ENCODE data around the gene SRGAP1.

Gene SRGAP1

GRCh38 chr12:63961543-63961942 is 117.0 kb downstream of the SRGAP1 start:
- no peak overlapping the region for H3K4me3 ChIP-seq (ENCODE audit: control insufficient read depth, low read depth, low read length)
- TF ChIP-seq, protein P1, sequence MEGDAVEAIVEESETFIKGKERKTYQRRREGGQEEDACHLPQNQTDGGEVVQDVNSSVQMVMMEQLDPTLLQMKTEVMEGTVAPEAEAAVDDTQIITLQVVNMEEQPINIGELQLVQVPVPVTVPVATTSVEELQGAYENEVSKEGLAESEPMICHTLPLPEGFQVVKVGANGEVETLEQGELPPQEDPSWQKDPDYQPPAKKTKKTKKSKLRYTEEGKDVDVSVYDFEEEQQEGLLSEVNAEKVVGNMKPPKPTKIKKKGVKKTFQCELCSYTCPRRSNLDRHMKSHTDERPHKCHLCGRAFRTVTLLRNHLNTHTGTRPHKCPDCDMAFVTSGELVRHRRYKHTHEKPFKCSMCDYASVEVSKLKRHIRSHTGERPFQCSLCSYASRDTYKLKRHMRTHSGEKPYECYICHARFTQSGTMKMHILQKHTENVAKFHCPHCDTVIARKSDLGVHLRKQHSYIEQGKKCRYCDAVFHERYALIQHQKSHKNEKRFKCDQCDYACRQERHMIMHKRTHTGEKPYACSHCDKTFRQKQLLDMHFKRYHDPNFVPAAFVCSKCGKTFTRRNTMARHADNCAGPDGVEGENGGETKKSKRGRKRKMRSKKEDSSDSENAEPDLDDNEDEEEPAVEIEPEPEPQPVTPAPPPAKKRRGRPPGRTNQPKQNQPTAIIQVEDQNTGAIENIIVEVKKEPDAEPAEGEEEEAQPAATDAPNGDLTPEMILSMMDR (IDR thresholded peaks at IDR 0.05; ENCODE audit: control insufficient read depth, insufficient read depth, low read depth, low read length, missing control alignments), result no peak
- no peak for DNase-seq (ENCODE audit: low read depth)

GRCh38 chr12:63963868-63964267 is 119.4 kb downstream of the SRGAP1 start:
- TF ChIP-seq, protein P1 (IDR thresholded peaks at IDR 0.05; ENCODE audit: control insufficient read depth, insufficient read depth, low read depth, low read length, missing control alignments), result no peak
- H3K4me3 ChIP-seq (ENCODE audit: control insufficient read depth, low read depth, low read length), result no peak overlapping the region

DNA sequence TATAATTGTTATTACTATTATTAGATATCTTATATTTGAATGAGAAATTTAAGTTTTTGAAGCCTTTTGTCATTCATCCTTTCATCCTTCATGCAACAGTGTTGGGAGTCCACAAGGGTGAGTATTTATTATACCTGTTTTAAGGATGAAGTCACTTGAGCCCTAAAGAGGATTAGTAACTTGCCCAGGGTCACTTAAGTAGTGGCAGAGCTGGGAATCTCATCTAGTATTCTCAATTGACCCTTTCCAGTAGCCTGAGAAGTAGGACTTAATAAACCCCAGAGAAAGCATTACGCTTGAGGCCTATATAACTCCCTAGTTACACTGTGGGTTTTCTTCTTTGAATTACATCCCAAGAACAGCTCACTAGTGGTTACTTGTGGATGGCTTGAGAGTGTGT is 119.8 kb downstream of the SRGAP1 start:
- TF ChIP-seq, protein P1 (IDR thresholded peaks at IDR 0.05; ENCODE audit: control insufficient read depth, insufficient read depth, low read depth, low read length, missing control alignments), result no peak
- DNase-seq (ENCODE audit: low read depth), result no peak
- H3K4me3 ChIP-seq (ENCODE audit: control insufficient read depth, low read depth, low read length), result no peak overlapping the region

More at GRCh38 chr12:63963868-63964267, 119.4 kb downstream of the SRGAP1 start:
- DNase-seq (ENCODE audit: low read depth), result no peak

GRCh38 chr12:63965936-63966605 is 121.6 kb downstream of the SRGAP1 start:
- no peak for DNase-seq (ENCODE audit: low read depth)
- TF ChIP-seq, protein P1 (IDR thresholded peaks at IDR 0.05; ENCODE audit: control insufficient read depth, insufficient read depth, low read depth, low read length, missing control alignments), result no peak
- no peak overlapping the region for H3K4me3 ChIP-seq (ENCODE audit: control insufficient read depth, low read depth, low read length)

DNA sequence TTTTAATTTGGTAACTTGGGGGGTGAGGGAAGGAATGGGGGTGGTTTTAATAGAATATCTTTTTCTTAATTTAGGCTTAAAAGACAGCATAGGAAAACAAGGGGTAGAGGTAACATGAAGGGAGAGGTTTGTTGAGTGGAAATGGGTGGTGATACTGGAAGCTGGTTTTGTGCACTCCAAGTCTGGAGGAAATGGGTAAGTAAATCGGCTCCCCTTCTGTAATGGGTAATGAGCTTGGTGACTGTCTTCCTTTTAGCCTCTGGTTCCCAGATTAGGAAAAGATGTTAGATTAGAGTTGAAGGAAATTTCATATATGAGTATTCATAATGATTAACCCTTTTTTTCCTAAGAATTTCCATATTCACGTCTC is 122.1 kb downstream of the SRGAP1 start:
- H3K4me3 ChIP-seq (ENCODE audit: control insufficient read depth, low read depth, low read length), result no peak overlapping the region
- TF ChIP-seq, protein P1 (IDR thresholded peaks at IDR 0.05; ENCODE audit: control insufficient read depth, insufficient read depth, low read depth, low read length, missing control alignments), result no peak
- no peak for DNase-seq (ENCODE audit: low read depth)

DNA sequence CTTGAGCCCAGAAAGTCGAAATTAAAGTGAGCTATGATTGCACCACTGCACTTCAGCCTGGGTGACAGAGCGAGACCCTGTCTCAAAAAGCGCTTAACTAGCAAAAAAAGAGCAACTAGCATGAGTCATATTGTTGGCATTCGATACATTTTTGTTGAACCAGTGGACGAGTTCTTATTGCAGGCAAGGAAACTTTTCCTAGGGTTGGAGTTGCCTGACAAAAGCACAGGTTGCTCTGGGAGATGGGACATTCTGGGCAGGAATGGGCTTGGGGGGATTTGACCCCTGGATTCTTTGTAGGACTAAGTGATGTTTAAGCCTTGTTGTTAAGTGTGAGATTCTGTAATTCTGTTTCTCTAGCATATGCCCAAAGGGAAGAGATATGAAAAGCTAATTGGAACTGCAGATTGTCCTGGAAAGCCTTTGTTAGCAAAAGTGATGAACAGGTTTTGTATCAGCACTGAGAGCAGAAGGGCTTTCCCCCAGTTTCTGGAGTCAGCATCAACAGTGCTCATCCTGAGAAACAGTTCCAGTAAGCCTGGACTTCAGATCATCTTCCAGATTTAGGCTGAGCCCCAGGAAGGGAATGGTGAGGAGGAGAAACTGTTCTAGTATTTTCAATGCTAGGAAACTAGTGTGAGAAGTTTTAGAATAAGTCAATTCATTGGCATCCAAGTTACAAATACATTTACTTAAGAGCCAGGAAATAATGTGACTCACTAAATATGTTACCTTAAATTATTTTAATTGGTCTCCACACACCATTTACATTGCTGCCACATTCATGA is 123.1 kb downstream of the SRGAP1 start:
- TF ChIP-seq, protein P1 (IDR thresholded peaks at IDR 0.05; ENCODE audit: control insufficient read depth, insufficient read depth, low read depth, low read length, missing control alignments), result no peak
- no peak for DNase-seq (ENCODE audit: low read depth)
- no peak overlapping the region for H3K4me3 ChIP-seq (ENCODE audit: control insufficient read depth, low read depth, low read length)
